Peyer's patch (tissue), 4 donors: ENCODE results near the gene CTNNBL1.

Experiments
- POLR2A ChIP-seq, 2 donors: fragments of 450-650 bp; IDR thresholded peaks; one replicate each; pipeline ENCODE4 v1.5.1; 2017; ENCODE audit warnings: antibody characterized with exemption in 2 of 2, mild to moderate bottlenecking in 2 of 2, moderate library complexity in 2 of 2
- TF ChIP-seq, protein P1 (sequence below), 6 experiments: fragments of 450-650 bp in 4 of 6; fragments of 200-600 bp in 2 of 6; sonication (generic) in 1 of 6; IDR thresholded peaks; one replicate each; pipeline ENCODE4 v1.5.1; 2017 to 2019; ENCODE audit warnings: antibody characterized with exemption in 6 of 6, mild to moderate bottlenecking in 3 of 6, moderate library complexity in 1 of 6

GRCh38 chr20:37921341-37921929, 227.6 kb downstream of the CTNNBL1 start:
- TF ChIP-seq, protein P1, sequence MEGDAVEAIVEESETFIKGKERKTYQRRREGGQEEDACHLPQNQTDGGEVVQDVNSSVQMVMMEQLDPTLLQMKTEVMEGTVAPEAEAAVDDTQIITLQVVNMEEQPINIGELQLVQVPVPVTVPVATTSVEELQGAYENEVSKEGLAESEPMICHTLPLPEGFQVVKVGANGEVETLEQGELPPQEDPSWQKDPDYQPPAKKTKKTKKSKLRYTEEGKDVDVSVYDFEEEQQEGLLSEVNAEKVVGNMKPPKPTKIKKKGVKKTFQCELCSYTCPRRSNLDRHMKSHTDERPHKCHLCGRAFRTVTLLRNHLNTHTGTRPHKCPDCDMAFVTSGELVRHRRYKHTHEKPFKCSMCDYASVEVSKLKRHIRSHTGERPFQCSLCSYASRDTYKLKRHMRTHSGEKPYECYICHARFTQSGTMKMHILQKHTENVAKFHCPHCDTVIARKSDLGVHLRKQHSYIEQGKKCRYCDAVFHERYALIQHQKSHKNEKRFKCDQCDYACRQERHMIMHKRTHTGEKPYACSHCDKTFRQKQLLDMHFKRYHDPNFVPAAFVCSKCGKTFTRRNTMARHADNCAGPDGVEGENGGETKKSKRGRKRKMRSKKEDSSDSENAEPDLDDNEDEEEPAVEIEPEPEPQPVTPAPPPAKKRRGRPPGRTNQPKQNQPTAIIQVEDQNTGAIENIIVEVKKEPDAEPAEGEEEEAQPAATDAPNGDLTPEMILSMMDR (IDR thresholded peaks at IDR 0.05) = no peak
- TF ChIP-seq POLR2A (IDR thresholded peaks at IDR 0.05) = no peak
